B cell (primary cell): ENCODE data around the gene SLC9A9. TPM values are rescaled to one million over a fixed set of nuclear protein-coding genes. Genes with fewer than 3 reads are reported as not detected.

ENCODE experiments used
- ATAC-seq: fragments of 200-7000 bp; cut with Tn5 transposase; one replicate; pipeline ENCODE4 v1.10.0; 2021; ENCODE audit warnings: low read depth, mild to moderate bottlenecking, moderate number of reproducible peaks, moderate library complexity
- CTCF ChIA-PET: fragments of 350-600 bp; sonication (Branson Sonifier 250); formaldehyde crosslinking; loops from one replicate; lab custom pipeline; 2021; ENCODE audit warnings: antibody characterized with exemption, inconsistent platforms; lab: Charles Lee
- POLR2A ChIA-PET: fragments of 350-600 bp; sonication (Branson Sonifier 250); formaldehyde crosslinking; loops from one replicate; lab custom pipeline; 2021; ENCODE audit warnings: antibody characterized with exemption; lab: Charles Lee
- DNase-seq: peaks from one replicate; pipeline ENCODE4 v3.0.0; 2013
- H2AFZ ChIP-seq: 2 replicates; pipeline ENCODE4 v1.6.1; 2012; ENCODE audit warnings: mild to moderate bottlenecking, low read depth, low read length; ENCODE audit not compliant: insufficient read depth, poor library complexity, severe bottlenecking
- H3K27ac ChIP-seq, 2 donors: 1 replicate in 1 of 2; 2 replicates in 1 of 2; pipeline ENCODE4 v1.5.1; 2012 to 2013; ENCODE audit warnings: low read length in 2 of 2, mild to moderate bottlenecking in 2 of 2, moderate library complexity in 1 of 2
- H3K27me3 ChIP-seq, 4 experiments: fragments of 200-600 bp in 1 of 4; sonication (generic) in 1 of 4; replicated peaks in 1 of 4; 1 replicate in 2 of 4; 2 replicates in 2 of 4; pipeline versions ENCODE4 v1.6.1 to v1.7.0; 2013 to 2016; ENCODE audit warnings: low read length in 3 of 4, mild to moderate bottlenecking in 2 of 4, mixed read lengths in 1 of 4, moderate library complexity in 1 of 4; ENCODE audit not compliant: insufficient read depth in 4 of 4, control insufficient read depth in 3 of 4; ENCODE audit errors: control extremely low read depth in 1 of 4
- H3K36me3 ChIP-seq, 2 experiments: replicated peaks in 1 of 2; 1 replicate in 1 of 2; 2 replicates in 1 of 2; pipeline versions ENCODE4 v1.6.1 to v1.7.1; 2013; ENCODE audit warnings: low read length in 1 of 2; ENCODE audit not compliant: insufficient read depth in 2 of 2, control insufficient read depth in 1 of 2; ENCODE audit errors: control extremely low read depth in 1 of 2, extremely low read depth in 1 of 2
- H3K4me1 ChIP-seq, 2 donors: fragments of 200-600 bp in 1 of 2; sonication (generic) in 1 of 2; 1 replicate in 1 of 2; 2 replicates in 1 of 2; pipeline versions ENCODE4 v1.5.1 to v1.6.1; 2013 to 2017; ENCODE audit warnings: low read length in 2 of 2; ENCODE audit not compliant: control insufficient read depth in 2 of 2, insufficient read depth in 2 of 2
- H3K4me2 ChIP-seq: replicated peaks from 2 replicates; pipeline ENCODE3; 2012; ENCODE audit warnings: mild to moderate bottlenecking, low read depth, low read length; ENCODE audit not compliant: poor library complexity, severe bottlenecking
- H3K4me3 ChIP-seq, 5 experiments: fragments of 200-600 bp in 1 of 5; sonication (generic) in 1 of 5; 1 replicate in 3 of 5; 2 replicates in 2 of 5; pipeline versions ENCODE4 v1.5.1 to v1.7.0; 2011 to 2016; ENCODE audit warnings: low read length in 4 of 5, mild to moderate bottlenecking in 4 of 5, low read depth in 2 of 5, control low read depth in 1 of 5, moderate library complexity in 1 of 5; ENCODE audit not compliant: insufficient read depth in 1 of 5; ENCODE audit errors: control extremely low read depth in 1 of 5, extremely low read depth in 1 of 5
- H3K79me2 ChIP-seq: fragments of 200-600 bp; sonication (generic); one replicate; pipeline ENCODE4 v1.6.0; 2016; ENCODE audit warnings: low read length; ENCODE audit not compliant: control insufficient read depth, insufficient read depth
- H3K9ac ChIP-seq: fragments of 200-600 bp; sonication (generic); 2 replicates; pipeline ENCODE4 v1.6.1; 2017; ENCODE audit warnings: mild to moderate bottlenecking, low read length, moderate library complexity
- H3K9me3 ChIP-seq, 3 donors: one replicate each; pipeline versions ENCODE4 v1.6.1 to v1.7.1; 2013; ENCODE audit warnings: low read length in 2 of 3; ENCODE audit not compliant: control insufficient read depth in 2 of 3, insufficient read depth in 1 of 3; ENCODE audit errors: control extremely low read depth in 1 of 3
- H4K20me1 ChIP-seq: 2 replicates; pipeline ENCODE4 v1.6.0; 2012; ENCODE audit warnings: mild to moderate bottlenecking, low read length; ENCODE audit not compliant: insufficient read depth, control insufficient read depth, poor library complexity, severe bottlenecking
- H3K27ac Mint-ChIP-seq: one replicate; pipeline ENCODE4 v1.8.0; 2021; ENCODE audit warnings: mixed read lengths
- H3K27me3 Mint-ChIP-seq: one replicate; pipeline ENCODE4 v1.8.0; 2021; ENCODE audit warnings: mixed read lengths
- H3K4me1 Mint-ChIP-seq: one replicate; pipeline ENCODE4 v1.8.0; 2021; ENCODE audit warnings: mixed read lengths
- H3K4me3 Mint-ChIP-seq: one replicate; pipeline ENCODE4 v1.8.0; 2021; ENCODE audit warnings: mixed read lengths
- H3K9me3 Mint-ChIP-seq: one replicate; pipeline ENCODE4 v1.8.0; 2022; ENCODE audit warnings: mixed read lengths; ENCODE audit not compliant: insufficient read depth
- EZH2 ChIP-seq: IDR thresholded peaks from 2 replicates; pipeline ENCODE4 v1.6.1; 2012; ENCODE audit warnings: borderline replicate concordance, low read depth, mild to moderate bottlenecking, moderate library complexity, low read length; ENCODE audit not compliant: insufficient read depth, poor library complexity, severe bottlenecking
- WGBS: methylation state at CpG from one replicate; pipeline ENCODE4 v1.1.5; 2013; ENCODE audit warnings: missing lambda C conversion rate; ENCODE audit not compliant: insufficient coverage; 5-methylcytosine and 5-hydroxymethylcytosine counted together
- intact Hi-C: fragments of 100-400 bp; cut with micrococcal nuclease; formaldehyde crosslinking; loops from one replicate; pipeline ENCODE4 v1.10.0; 2022
- polyA plus RNA-seq: library from polyadenylated mRNA; depleted of rRNA; stranded (reverse); fragments of >200 nt; gene quantifications from 2 replicates; pipeline ENCODE4 v1.2.3, GENCODE V29; 2012
- total RNA-seq, 2 donors: library from RNA; stranded (reverse); fragments of 120-200 nt in 1 of 2; gene quantifications; 1 replicate in 1 of 2; 2 replicates in 1 of 2; pipeline versions ENCODE4 v1.2.3 to v1.2.4, GENCODE V29; 2013 to 2022
- TF ChIP-seq, protein P1 (sequence below): fragments of 200-600 bp; IDR thresholded peaks from one replicate; pipeline ENCODE4 v1.8.0; 2022; ENCODE audit warnings: antibody characterized with exemption, mild to moderate bottlenecking

Gene SLC9A9
- total and polyA plus RNA-seq, 2 donors (not counting 1 experiment from before 2014, with no cell fraction given), result 7.7 to 17.3 TPM

DNA sequence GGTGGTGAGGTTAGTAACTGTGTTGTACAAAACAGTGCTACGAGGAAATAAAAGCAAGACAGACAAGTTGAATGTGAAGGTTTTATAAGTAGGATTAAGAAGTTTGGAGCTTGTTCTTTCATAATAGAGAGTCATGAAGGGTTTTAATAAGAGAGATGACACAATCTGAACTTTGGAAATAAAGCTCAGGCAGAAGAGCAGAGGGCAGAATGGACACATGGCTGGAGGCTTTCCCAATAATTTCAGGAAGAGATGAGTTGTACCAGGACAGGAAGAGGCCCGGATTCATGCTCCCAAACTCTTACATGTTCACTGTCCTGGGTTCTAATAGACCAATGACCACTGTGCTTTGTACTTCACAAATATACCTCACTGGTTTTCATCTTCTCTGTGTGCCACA, 194.8 kb downstream of the SLC9A9 start:
- TF ChIP-seq, protein P1, sequence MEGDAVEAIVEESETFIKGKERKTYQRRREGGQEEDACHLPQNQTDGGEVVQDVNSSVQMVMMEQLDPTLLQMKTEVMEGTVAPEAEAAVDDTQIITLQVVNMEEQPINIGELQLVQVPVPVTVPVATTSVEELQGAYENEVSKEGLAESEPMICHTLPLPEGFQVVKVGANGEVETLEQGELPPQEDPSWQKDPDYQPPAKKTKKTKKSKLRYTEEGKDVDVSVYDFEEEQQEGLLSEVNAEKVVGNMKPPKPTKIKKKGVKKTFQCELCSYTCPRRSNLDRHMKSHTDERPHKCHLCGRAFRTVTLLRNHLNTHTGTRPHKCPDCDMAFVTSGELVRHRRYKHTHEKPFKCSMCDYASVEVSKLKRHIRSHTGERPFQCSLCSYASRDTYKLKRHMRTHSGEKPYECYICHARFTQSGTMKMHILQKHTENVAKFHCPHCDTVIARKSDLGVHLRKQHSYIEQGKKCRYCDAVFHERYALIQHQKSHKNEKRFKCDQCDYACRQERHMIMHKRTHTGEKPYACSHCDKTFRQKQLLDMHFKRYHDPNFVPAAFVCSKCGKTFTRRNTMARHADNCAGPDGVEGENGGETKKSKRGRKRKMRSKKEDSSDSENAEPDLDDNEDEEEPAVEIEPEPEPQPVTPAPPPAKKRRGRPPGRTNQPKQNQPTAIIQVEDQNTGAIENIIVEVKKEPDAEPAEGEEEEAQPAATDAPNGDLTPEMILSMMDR, result no peak
- no peak for TF ChIP-seq EZH2
- no peaks in the 10 kb centered on the region for H3K4me1 Mint-ChIP-seq
- intact Hi-C loops, result no loop called here
- no peak overlapping the region for H2AFZ ChIP-seq
- H3K4me3 Mint-ChIP-seq, result no peak overlapping the region
- H3K4me3 ChIP-seq, result no peak overlapping the region
- H3K79me2 ChIP-seq, result no peaks in the 10 kb centered on the region
- no peak overlapping the region for H3K9ac ChIP-seq
- H3K4me1 ChIP-seq, result no peaks in the 10 kb centered on the region
- H4K20me1 ChIP-seq, result no peaks in the 10 kb centered on the region
- H3K36me3 ChIP-seq, result peaks cover 0 to 5% of the 10 kb centered on the region in 2 experiments
- no peaks in the 10 kb centered on the region for H3K27me3 Mint-ChIP-seq
- CTCF ChIA-PET, result no interaction called here
- DNase-seq, result no peak
- no peak overlapping the region for H3K27ac ChIP-seq
- no peaks in the 10 kb centered on the region for H3K27me3 ChIP-seq
- no peak for ATAC-seq
- H3K9me3 Mint-ChIP-seq, result no peaks in the 10 kb centered on the region
- H3K27ac Mint-ChIP-seq, result no peak overlapping the region
- no peak overlapping the region for H3K4me2 ChIP-seq
- WGBS, result no CpG with 5 or more reads among the region's 2 CpGs
- no peaks in the 10 kb centered on the region for H3K9me3 ChIP-seq
- POLR2A ChIA-PET, result no interaction called here

DNA sequence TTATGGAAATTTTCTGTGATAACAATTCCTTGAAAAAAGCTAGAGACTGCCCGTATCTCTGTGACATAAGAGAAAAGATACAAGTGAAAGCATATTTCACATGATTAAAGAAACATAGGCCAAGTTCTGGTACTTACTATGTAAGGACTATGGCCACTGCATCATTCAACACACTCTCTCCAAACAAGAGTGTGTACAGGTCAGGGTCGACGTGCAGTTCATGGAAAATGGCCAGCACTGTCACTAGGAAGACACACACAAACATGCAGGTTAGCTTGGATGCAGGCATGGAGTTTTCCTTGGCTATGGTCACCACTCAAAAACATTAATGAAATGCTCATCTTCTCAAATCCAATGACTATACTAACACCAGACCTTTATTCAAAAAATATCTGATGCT, 196.2 kb downstream of the SLC9A9 start:
- no peaks in the 10 kb centered on the region for H3K9me3 ChIP-seq
- ATAC-seq (no peak), DNase-seq (no peak)
- H3K27ac Mint-ChIP-seq, result no peak overlapping the region
- no peak overlapping the region for H3K4me3 Mint-ChIP-seq
- peaks cover 0 to 5% of the 10 kb centered on the region in 2 experiments for H3K36me3 ChIP-seq
- no peak overlapping the region for H3K27ac ChIP-seq
- H3K27me3 ChIP-seq, result no peaks in the 10 kb centered on the region
- H3K4me2 ChIP-seq, result no peak overlapping the region
- no peak overlapping the region for H2AFZ ChIP-seq
- H3K9ac ChIP-seq, result no peak overlapping the region
- ChIA-PET POLR2A (no interaction called here), CTCF (interaction anchor here (0.9 to 1.5 kb wide), 3 partner anchors 22 to 525 kb away, joined by 3 to 4 read pairs (median 3); no protein-coding TSS in a partner anchor)
- H3K4me1 ChIP-seq, result no peaks in the 10 kb centered on the region
- no peak overlapping the region for H3K4me3 ChIP-seq
- no peaks in the 10 kb centered on the region for H4K20me1 ChIP-seq
- H3K79me2 ChIP-seq, result no peaks in the 10 kb centered on the region
- WGBS, result 94% methylated on average over 2 of the region's 3 CpGs
- no peaks in the 10 kb centered on the region for H3K4me1 Mint-ChIP-seq
- no peaks in the 10 kb centered on the region for H3K27me3 Mint-ChIP-seq
- intact Hi-C loops, result no loop called here
- TF ChIP-seq EZH2, result no peak
- TF ChIP-seq, protein P1, result no peak
- H3K9me3 Mint-ChIP-seq, result no peaks in the 10 kb centered on the region
